GM19240 (cell line): ENCODE measurements around the gene ADGRG3.
"Not testable (repeated sequence)": the region's sequence is repeated elsewhere in the genome, so short reads cannot be mapped to it uniquely, and the experiment has no call there.

ENCODE experiments used
- DNase-seq: peaks from one replicate; pipeline ENCODE4 v3.0.0; 2011; ENCODE audit warnings: low spot score; ENCODE audit not compliant: insufficient read length

Gene ADGRG3

DNA sequence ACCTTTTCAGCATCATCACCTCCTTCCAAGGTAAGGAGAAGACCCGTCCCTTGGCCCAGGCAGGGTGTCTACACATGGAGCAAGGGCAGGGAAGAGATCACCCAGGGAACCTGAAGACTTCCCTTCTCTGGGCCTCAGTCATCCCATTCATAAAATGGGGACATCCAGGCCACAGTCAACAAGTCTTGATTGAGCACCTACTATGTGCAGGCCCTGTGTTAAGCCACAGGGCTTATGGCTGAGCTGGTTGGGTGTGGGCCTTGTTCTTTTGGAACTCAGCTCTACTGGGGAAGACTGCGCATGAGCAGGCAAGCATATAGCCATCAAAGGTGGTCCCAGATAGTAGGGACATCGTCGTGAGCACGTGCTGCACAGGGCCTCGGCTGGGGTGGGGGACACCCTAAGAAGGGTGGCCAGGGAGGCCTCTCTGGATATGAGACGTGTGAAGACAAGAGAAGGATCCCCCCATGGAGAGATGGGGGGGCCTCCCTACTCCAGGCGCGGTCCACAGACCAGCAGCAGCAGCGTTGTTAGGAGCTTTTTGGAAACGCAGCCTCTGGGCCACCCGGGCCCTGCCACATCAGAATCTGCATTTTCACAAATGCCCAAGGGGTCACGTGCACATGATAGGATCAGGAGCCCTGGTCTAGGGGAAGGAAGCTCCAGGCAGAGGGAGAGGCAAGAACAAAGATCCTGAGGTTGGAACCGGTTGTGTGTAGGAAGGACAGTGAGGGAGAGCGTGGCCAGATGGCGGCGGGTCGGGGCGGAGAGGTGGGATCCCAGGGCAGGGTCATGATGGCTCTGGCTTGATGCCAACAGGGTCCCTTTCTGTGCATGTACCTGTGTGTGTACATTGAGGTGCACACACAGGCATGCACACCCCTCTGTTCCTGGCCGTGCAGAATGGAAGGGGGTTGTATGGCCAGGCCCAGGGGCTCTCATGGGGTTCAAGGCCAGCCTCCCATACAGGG lies 5.9 kb upstream of the ADGRG3 start:
- no peak for DNase-seq

DNA sequence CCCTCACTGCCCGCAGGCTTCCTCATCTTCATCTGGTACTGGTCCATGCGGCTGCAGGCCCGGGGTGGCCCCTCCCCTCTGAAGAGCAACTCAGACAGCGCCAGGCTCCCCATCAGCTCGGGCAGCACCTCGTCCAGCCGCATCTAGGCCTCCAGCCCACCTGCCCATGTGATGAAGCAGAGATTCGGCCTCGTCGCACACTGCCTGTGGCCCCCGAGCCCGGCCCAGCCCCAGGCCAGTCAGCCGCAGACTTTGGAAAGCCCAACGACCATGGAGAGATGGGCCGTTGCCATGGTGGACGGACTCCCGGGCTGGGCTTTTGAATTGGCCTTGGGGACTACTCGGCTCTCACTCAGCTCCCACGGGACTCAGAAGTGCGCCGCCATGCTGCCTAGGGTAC lies 4.7 kb upstream of the ADGRG3 start:
- DNase-seq, result no peak

DNA sequence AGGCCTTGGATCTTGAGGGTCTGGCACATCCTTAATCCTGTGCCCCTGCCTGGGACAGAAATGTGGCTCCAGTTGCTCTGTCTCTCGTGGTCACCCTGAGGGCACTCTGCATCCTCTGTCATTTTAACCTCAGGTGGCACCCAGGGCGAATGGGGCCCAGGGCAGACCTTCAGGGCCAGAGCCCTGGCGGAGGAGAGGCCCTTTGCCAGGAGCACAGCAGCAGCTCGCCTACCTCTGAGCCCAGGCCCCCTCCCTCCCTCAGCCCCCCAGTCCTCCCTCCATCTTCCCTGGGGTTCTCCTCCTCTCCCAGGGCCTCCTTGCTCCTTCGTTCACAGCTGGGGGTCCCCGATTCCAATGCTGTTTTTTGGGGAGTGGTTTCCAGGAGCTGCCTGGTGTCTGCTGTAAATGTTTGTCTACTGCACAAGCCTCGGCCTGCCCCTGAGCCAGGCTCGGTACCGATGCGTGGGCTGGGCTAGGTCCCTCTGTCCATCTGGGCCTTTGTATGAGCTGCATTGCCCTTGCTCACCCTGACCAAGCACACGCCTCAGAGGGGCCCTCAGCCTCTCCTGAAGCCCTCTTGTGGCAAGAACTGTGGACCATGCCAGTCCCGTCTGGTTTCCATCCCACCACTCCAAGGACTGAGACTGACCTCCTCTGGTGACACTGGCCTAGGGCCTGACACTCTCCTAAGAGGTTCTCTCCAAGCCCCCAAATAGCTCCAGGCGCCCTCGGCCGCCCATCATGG lies 4.0 kb upstream of the ADGRG3 start:
- DNase-seq, result no peak

DNA sequence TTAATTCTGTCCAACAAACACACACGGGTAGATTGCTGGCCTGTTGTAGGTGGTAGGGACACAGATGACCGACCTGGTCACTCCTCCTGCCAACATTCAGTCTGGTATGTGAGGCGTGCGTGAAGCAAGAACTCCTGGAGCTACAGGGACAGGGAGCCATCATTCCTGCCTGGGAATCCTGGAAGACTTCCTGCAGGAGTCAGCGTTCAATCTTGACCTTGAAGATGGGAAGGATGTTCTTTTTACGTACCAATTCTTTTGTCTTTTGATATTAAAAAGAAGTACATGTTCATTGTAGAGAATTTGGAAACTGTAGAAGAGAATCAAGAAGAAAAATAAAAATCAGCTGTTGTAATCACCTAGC lies 3.5 kb upstream of the ADGRG3 start:
- no peak for DNase-seq

DNA sequence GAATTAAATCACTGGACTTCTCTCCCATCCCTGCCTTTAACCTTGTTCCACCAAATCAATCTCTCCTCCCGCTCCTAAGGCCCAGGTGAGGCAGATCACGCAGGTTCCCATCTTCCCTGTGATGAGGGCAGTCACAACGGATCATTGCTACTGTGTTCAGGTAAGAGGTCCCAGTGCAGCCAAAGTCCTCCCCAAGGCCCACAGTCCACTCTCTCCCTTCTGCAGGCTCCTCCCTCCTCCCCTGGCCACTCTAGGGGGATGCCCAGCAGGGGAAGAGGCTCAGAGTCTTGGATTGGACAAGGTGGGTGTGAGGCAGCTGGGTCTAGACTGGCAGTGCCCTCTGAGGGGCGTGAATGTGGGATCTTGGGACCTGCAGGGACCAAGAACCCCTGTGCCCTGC lies 2.6 kb upstream of the ADGRG3 start:
- DNase-seq, result no peak

DNA sequence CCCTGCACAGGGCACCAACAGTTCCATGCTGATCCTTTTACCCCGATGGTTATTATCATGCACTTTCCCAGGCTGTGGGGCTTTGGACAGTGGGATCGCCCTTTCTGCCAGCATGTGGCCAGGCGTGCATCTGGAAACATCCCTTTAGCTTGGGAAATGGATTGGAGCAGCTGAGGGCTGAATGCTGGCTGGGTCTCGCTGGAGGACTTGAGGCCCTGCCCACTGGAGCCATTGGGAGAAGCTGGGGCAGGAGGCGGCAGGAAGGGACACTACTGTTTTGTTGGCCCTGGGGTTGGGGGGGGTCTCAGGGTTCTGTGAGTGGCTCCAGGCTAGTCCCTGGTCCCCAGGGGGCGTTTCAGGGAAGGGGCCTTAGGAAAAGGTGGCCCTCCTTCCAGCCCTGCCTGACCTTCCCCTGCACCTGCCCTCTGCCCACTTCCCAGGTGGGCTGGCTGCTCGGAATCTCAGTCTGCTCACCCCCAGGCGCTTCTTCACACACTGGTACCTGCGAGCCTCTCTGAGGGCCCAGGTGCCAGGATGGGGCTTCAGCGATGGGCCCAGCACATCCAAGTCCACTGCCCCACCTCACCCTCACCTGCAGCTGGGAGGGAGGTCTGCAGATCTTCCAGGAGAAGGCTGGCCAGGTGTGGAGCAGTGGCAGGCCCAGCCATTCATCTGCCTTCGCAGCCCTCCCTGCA lies 1.6 kb upstream of the ADGRG3 start:
- DNase-seq, result no peak

DNA sequence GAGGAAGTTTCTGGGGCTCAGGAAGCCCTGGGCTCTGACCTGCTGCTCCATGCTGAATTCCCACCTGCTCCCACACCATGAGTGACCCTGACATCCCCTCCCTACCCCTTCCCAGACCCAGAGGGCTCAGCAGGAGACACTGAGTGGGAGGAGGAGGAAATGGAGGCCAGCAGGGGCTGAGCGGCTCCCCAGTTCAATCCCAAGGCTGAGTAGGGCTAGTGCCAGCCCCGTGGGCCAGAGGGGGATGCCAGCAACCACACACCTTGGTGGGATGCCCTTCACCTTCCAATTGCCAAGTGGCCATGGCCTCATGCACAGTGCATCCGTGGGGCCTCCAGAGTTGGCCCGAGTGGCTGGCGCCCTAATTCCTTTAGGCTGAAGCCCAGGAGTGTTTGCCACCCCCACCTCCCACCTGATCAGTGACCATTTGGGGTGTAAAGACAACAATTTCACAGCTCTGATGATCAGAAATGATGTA lies 1.0 kb upstream of the ADGRG3 start:
- no peak for DNase-seq

DNA sequence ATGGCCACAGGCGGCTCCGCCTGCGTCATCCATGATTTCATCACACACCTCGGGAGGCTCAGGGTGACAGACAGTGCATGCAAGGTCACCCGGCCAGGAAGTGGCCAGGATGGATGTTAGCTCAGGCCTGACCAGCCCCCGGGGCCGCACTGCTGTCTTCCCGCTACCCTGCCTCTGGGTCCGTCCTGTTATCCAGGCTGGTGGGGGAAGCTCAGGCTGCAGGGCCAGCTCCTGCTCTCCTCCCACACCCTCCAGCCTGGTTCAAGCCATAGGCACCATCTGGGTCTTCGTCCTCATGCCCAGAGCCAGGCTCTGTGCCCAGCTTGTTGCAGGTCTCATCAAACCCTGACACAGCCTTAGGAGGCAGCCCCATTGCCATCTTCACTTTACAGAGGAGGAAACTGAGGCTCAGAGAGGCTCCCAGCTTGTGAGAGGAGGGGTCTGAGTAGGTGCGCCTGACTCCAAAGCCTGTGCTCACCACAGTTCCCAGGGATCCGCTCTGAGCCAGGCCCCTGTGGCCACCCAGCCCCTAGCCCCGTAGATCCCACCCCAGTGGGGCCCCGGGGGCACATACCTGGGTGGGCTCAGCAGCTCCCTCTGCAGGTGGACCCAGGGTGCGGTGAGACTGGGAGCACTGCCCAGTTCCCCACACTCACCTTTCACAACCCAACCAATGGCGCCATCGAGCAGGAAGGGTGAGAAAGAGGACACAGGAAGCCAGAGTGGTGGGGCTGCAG lies 412 bp upstream of the ADGRG3 start:
- no peak for DNase-seq

DNA sequence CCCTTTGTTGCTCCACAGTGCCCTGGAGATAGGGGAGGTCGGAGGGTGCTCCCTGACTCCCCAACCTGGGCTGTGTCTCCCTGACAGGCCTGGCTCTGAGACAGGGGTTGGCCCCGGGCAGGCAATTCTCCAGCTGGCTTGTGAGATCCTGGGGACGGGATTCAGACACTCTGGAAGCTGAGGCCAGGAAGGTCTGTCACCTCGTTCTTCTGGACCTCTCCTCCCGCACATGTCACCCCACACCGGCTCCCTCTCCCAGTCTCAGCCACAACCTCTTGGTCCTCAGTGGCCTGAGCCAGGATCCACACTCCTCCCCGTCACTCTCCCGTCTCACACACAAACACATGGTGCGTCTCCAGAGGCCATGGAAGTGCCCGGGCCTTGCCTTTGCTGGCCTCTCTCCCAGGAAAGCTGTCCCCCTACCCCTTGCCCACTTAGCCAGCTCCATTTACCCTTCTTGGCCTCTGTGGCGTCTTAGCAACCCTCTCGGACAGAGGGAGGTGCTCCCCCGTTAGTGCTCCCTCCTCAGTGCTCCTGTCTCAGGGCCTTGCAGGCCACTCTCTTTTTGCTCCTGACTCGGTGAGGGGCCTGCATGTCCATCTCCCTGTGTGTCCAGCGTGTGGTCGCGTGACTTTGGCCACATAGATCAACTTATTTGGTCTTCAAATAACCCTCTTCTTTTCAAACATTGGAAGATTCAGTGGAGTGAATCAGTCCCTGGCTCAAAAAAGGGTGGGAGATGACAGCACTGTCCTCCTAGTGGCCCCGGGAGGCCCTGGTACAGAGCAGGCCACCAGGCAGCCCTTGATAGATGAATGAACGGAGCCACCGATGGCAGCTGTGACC lies 747 bp downstream of the ADGRG3 start:
- DNase-seq, result no peak

DNA sequence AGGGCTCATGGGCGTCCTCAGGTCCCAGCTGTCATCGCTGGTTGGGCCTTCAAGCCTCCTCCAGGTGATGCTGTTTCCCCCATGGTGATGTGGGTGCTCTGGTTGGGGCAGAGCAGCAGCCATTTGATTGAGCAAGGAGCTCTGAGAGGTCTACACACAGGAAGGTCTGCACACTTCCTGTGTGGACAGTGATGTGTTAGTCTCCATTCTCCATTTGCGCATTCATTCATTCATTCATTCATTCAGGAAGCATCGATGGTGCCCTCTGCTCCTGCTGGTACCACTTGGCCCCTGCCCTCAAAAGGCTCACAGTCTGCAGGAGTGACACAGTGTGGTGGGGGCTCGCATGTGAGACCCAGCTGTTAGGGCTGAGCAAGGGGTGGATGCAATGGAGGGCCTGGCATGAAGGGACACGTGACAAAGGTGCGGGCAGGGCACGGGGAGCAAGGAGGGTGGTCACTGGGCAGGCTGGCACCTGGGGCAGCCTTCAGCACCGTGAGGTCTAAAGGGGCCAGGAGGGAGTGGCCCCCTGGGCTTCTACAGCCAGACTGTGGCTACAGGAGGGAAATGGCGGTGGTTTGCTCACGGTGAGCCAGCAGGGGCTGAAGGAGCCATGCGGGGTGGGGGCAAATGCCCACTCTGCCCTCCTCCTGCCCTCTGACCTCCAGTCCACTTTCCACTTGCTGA lies 1.5 kb downstream of the ADGRG3 start:
- DNase-seq, result no peak

DNA sequence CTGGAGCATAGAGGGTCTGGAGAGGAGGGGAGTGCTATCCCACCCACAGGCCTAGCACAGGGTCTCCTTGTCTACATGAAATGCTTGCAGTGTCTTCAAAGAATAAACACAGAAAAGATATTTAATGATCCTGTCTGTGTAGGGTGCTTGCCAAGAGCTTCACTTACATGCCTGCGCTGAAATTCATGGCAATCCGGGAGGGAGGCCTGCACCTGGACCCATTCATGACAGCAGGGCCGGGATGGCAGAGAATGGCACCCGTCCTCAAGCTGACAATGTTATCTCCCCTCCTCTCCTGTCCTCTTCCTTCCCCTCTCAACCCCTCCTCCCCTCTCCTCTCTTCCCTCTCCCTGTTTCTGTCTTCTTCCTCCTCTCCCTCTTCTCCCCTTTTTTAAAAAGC lies 2.1 kb downstream of the ADGRG3 start:
- DNase-seq, result no peak

DNA sequence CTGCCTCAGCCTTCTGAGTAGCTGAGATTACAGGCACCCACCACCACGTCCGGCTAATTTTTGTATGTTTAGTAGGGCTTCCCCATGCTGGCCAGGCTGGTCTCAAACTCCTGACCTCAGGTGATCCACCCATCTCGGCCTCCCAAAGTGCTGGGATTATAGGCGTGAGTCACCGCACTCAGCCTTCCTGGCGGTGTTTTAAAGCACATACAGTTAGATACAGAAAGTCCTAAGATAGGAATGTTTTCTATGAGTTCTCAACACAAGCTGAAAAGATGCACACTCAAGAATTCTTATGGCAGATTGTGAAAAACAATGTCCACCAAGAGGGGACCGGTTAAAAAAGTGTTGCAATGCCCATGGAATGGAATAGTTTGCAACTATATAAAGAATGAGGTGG lies 3.3 kb downstream of the ADGRG3 start:
- DNase-seq, result not testable (repeated sequence)

DNA sequence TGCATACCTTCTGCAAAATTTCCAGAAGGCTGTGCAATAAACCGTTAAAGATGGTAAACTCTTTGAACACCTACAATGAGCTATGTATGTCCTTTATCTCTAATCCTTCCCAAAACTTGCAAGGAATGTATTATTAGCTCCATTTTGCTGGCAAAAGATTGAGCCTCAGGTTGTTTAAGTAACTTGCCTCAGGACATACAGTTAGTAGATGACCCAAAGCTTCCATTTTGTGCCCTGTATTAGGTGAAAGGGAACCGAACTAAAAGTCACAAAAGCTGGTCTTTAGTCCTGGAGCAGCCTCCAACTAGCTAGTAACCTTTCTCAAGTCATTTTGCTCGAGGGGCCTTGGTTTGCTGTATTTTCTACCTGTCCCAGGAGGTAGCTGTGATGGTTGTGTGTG lies 4.3 kb downstream of the ADGRG3 start:
- DNase-seq, result no peak

DNA sequence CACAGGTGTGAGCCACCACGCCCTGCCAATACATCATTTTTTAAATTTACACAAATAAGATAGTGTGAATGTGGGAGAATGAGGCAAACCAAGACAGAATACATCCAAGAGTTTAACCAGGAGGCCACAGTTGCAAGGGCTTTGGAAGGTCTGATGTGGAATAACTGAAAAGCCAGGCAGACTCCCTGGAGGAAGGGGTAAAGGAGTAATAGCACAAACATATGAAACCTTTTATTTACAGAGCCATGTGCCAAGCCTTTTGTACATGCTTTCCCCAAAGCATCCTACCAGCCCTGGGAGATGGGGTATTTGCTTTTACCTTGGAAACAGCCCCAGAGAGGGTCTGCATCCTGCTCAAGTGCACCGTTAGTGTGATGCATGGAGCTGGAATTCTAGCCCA lies 4.7 kb downstream of the ADGRG3 start:
- no peak for DNase-seq

DNA sequence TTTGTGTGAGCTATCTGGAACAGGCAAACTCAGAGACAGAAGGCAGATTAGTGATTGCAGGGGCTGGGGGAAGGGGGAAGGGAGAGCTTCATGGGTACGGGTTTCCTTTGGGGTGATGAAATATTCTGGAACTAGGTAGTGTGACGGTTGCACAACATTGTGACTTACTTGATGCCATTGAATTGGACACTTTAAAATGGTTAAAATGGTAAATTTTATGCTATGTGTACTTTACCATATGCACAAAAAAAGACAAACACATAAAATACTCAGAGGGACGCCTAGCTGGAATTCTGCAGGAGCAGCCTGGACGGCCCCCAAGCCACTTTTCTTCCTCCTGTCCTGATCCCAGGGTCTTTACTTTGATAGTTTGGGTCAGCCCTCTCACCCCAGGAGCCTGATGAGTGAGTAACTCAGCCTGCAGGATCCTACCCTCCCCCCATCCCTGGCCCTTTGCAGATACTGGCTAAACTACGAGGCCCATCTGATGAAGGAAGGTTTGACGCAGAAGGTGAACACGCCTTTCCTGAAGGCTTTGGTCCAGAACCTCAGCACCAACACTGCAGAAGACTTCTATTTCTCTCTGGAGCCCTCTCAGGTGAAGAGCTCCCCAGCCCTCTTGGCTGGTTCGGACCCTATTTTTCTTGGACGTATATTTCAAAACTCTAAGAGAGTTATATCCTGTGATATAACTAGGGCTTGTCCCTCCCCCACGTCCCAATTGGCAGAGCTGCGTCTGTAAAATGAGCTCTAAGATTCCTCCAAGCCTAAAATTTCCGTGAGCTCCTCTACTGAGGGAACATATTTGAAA lies 7.8 kb downstream of the ADGRG3 start:
- no peak for DNase-seq

DNA sequence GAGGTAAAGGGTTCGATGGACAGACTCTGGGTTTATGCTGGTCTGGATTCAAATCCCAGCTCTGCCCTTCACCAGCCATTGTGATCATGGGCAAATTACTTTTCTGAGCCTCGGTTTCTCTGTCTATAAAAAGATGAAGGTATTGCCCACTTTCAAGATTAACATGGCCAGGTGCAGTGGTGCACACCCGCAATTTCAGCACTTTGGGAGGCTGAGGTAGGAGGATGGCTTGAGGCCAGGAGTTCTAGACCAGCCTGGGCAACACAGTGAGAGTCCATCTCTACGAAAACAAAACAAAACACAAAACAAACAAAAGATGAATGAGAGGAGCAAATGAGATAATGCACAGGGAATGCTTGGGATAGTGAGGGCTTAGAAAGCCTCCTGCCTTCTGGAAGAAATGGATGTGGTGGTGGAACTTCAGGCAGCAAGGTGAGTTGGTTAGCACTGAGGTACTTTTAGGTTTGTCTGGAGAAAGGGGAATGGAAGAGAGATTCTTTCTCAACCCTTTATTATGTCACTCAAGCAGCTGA lies 8.5 kb downstream of the ADGRG3 start:
- DNase-seq, result no peak

DNA sequence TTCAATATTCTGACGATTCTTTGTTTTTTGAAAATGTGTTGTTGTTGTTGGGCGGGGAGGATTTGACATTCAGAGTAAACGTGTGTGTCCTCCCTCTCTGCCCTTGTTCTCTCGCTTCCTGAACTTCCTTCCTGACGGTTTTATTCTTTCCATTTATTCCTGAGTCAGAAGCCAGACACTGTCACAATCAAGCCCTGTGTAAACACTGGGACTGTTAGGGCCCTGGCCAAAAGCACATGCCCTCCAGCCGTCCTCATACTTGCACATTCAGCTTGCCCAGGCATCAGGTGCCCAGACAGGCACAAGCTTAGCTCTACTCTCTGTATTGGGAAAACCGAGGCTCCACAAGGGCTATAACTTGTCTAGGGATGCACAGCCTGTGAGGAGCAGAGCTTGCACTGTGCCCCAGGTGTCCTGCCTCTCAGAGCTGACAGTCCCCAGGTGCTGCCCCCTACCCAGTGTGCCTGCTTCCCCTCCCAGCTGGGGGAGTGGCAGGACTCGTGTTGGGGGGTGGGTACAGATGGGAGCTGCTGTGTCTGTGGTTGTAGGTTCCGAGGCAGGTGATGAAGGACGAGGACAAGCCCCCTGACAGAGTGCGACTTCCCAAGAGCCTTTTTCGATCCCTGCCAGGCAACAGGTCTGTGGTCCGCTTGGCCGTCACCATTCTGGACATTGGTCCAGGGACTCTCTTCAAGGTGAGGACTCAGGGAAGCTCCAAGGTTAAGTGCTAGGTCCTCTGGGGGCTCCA lies 9.7 kb downstream of the ADGRG3 start:
- DNase-seq, result no peak

DNA sequence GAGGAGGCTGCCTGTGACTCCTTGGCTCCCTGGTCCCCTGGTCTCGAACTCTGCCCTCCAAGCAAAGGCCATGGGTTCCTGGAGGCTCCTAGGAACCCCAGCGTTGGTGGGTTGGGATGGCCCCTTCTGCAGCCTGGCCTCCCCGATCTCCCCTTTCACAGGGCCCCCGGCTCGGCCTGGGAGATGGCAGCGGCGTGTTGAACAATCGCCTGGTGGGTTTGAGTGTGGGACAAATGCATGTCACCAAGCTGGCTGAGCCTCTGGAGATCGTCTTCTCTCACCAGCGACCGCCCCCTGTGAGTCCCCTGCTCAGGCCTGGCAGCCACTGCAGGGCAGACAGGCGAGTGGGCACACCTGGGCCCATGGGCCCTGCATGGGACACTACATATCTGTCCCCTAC lies 10.9 kb downstream of the ADGRG3 start:
- no peak for DNase-seq
